OCI-LY1 (cell line): Measurements from ENCODE around the gene FOXK2.
A peak's percentile ranks its signal among the peaks of the same experiment; 100 is the strongest.

Experiments used
- H2AFZ ChIP-seq: fragments of 200-600 bp; sonication (generic), shearing (Covaris generic); 2 replicates; pipeline ENCODE4 v1.6.0; 2014; ENCODE audit warnings: antibody characterized with exemption, mild to moderate bottlenecking, low read length
- H3F3A ChIP-seq: fragments of 200-600 bp; sonication (generic), shearing (Covaris generic); 2 replicates; pipeline ENCODE4 v1.6.0; 2014; ENCODE audit warnings: mild to moderate bottlenecking, antibody characterized with exemption, low read length, moderate library complexity; ENCODE audit not compliant: insufficient read depth
- H3K27ac ChIP-seq: fragments of 200-600 bp; sonication (generic); 2 replicates; pipeline ENCODE4 v1.5.1; 2014; ENCODE audit warnings: low read length, mixed run types, mild to moderate bottlenecking, low read depth; ENCODE audit not compliant: poor library complexity, severe bottlenecking
- H3K27me3 ChIP-seq: fragments of 200-600 bp; sonication (generic); 2 replicates; pipeline ENCODE4 v1.6.0; 2014; ENCODE audit warnings: antibody characterized with exemption, mild to moderate bottlenecking, low read length, moderate library complexity; ENCODE audit not compliant: insufficient read depth
- H3K36me3 ChIP-seq: fragments of 200-600 bp; sonication (generic); 2 replicates; pipeline ENCODE4 v1.6.1; 2014; ENCODE audit warnings: mild to moderate bottlenecking, antibody characterized with exemption, low read length, moderate library complexity, mixed read lengths; ENCODE audit not compliant: insufficient read depth
- H3K4me1 ChIP-seq: fragments of 200-600 bp; sonication (generic); 2 replicates; pipeline ENCODE4 v1.5.1; 2014; ENCODE audit warnings: mild to moderate bottlenecking, low read length, moderate library complexity; ENCODE audit not compliant: insufficient read depth, severe bottlenecking
- H3K4me2 ChIP-seq: fragments of 200-600 bp; sonication (generic), shearing (Covaris generic); 2 replicates; pipeline ENCODE4 v1.6.1; 2014; ENCODE audit warnings: low read length
- H3K4me3 ChIP-seq: fragments of 200-600 bp; sonication (generic); 2 replicates; pipeline ENCODE4 v1.5.1; 2014; ENCODE audit warnings: low read length, low read depth, mild to moderate bottlenecking, mixed read lengths; ENCODE audit not compliant: poor library complexity, severe bottlenecking
- H3K79me2 ChIP-seq: fragments of 200-600 bp; shearing (Covaris generic); 2 replicates; pipeline ENCODE4 v1.6.1; 2016; ENCODE audit warnings: mixed run types, low read length, mixed read lengths; ENCODE audit not compliant: insufficient read depth
- H3K9ac ChIP-seq: fragments of 200-600 bp; sonication (generic), shearing (Covaris generic); 2 replicates; pipeline ENCODE4 v1.6.1; 2014; ENCODE audit warnings: mild to moderate bottlenecking, low read length, mixed read lengths
- H3K9me2 ChIP-seq: fragments of 200-600 bp; sonication (generic), shearing (Covaris generic); 2 replicates; pipeline ENCODE4 v1.6.1; 2014; ENCODE audit warnings: low read depth, mild to moderate bottlenecking, low read length, mixed read lengths
- H3K9me3 ChIP-seq: fragments of 200-600 bp; shearing (Covaris generic); 2 replicates; pipeline ENCODE4 v1.6.1; 2014; ENCODE audit warnings: low read length, mixed read lengths
- H4K20me1 ChIP-seq: fragments of 200-600 bp; sonication (generic), shearing (Covaris generic); 2 replicates; pipeline ENCODE4 v1.6.0; 2016; ENCODE audit warnings: mild to moderate bottlenecking, low read length; ENCODE audit not compliant: insufficient read depth
- CTCF ChIP-seq: fragments of 200-600 bp; sonication (generic), shearing (Covaris generic); IDR thresholded peaks from 2 replicates; pipeline ENCODE4 v1.5.1; 2017; ENCODE audit warnings: mild to moderate bottlenecking, antibody characterized with exemption, low read length, moderate library complexity, mixed read lengths
- EZH2 ChIP-seq: fragments of 200-600 bp; sonication (generic), shearing (Covaris generic); IDR thresholded peaks from 2 replicates; pipeline ENCODE4 v1.8.0; 2017; ENCODE audit warnings: borderline replicate concordance, mixed run types, mild to moderate bottlenecking, antibody characterized with exemption, low read length, moderate library complexity, mixed read lengths

FOXK2 gene

GRCh38 chr17:82489851-82490511 lies 29.6 kb upstream of the FOXK2 start:
- no peaks in the 10 kb centered on the region for H4K20me1 ChIP-seq
- TF ChIP-seq CTCF, result no peak
- TF ChIP-seq EZH2, result no peak
- peak overlapping the region; percentile 38; the same call in 1 of the 2 replicates for H3K9ac ChIP-seq
- H3F3A ChIP-seq, result no peaks in the 10 kb centered on the region
- no peak overlapping the region for H3K4me3 ChIP-seq
- peaks cover 41% of the 10 kb centered on the region for H3K4me1 ChIP-seq
- no peaks in the 10 kb centered on the region for H3K27me3 ChIP-seq
- no peaks in the 10 kb centered on the region for H3K9me3 ChIP-seq
- H3K36me3 ChIP-seq, result peaks cover 35% of the 10 kb centered on the region; the same call in 1 of the 2 replicates
- H3K9me2 ChIP-seq, result no peaks in the 10 kb centered on the region
- H2AFZ ChIP-seq, result no peak overlapping the region
- H3K4me2 ChIP-seq, result peak overlapping the region; percentile 54
- H3K79me2 ChIP-seq, result no peaks in the 10 kb centered on the region
- peak overlapping the region; percentile 92 for H3K27ac ChIP-seq

DNA sequence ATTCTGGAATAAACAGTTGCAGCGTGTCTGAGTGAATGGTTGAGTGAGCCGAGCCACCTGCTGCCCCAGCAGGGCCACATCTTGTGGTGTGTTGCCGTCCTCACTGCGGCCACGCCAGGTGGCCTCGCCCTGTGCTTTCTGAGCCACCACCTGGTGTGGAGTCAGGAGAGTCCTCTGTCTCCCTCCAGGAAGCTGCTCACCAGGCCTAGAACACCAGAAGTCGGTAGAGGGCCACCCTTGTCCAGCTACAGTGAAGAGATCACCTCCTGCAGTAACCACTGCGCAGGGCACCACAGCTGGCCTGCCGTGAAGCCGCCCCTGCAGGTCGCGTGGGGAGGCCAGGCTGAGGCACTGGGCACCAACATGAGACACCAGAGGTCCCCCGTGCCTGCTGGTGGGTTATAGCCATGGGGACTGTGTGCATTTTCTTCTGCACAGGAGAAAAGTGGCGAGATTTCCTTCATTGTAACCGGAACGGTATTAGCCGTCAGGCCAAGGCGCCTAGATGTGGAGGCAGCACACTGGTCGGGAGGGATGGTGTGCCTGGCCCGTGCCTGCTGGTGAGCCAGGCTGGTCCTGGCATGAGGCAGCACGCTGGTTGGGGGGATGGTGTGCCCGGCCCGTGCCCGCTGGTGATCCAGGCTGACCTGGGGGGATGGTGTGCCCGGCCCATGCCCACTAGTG lies 28.9 kb upstream of the FOXK2 start:
- Histone ChIP-seq H3K9me3 (no peaks in the 10 kb centered on the region), H3K27me3 (no peaks in the 10 kb centered on the region), H3K27ac (peak overlapping the region; percentile 92), H3K4me3 (no peak overlapping the region), H2AFZ (no peak overlapping the region), H4K20me1 (no peaks in the 10 kb centered on the region), H3F3A (no peaks in the 10 kb centered on the region), H3K9me2 (no peaks in the 10 kb centered on the region), H3K79me2 (no peaks in the 10 kb centered on the region), H3K9ac (no peak overlapping the region; the same call in 1 of the 2 replicates), H3K4me1 (peaks cover 48% of the 10 kb centered on the region), H3K4me2 (peak overlapping the region; percentile 54), H3K36me3 (peaks cover 29% of the 10 kb centered on the region; the same call in 1 of the 2 replicates)
- peak; percentile 25; the same call in 1 of the 2 replicates for TF ChIP-seq CTCF
- no peak for TF ChIP-seq EZH2

DNA sequence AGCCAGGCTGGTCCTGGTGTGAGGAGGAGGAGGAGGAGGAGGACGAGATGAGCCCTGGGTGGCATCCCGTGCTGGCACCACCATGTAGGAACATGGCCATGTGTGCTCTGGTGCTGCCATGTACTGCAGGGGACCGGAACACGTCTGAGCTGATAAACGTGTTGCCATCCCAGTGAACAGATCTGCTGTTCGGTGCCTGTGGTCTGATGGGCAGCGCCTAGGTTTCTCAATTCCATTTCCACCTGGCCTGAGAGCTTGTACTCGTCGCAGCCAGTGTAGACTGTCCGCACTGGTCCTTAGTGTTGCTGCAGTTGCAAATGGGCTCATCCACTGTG lies 28.4 kb upstream of the FOXK2 start:
- Histone ChIP-seq H3K9me3 (no peaks in the 10 kb centered on the region), H3K36me3 (peaks cover 24% of the 10 kb centered on the region; the same call in 1 of the 2 replicates), H3K9me2 (no peaks in the 10 kb centered on the region), H3K79me2 (no peaks in the 10 kb centered on the region), H3K4me2 (no peak overlapping the region), H2AFZ (no peak overlapping the region), H3K27ac (peak overlapping the region; percentile 92), H4K20me1 (no peaks in the 10 kb centered on the region), H3K4me3 (no peak overlapping the region), H3K27me3 (no peaks in the 10 kb centered on the region), H3F3A (0 out of 2 replicates have a peak, but pooled peaks cover 2% of the 10 kb centered on the region), H3K9ac (no peak overlapping the region; the same call in 1 of the 2 replicates), H3K4me1 (peaks cover 53% of the 10 kb centered on the region)
- no peak for TF ChIP-seq EZH2
- TF ChIP-seq CTCF, result no peak
